Tibial nerve (tissue), 3 donors: Measurements from ENCODE around the gene NCBP2.

Experiments
- POLR2A ChIP-seq, 2 donors: fragments of 450-650 bp; IDR thresholded peaks; one replicate each; pipeline ENCODE4 v1.6.1; 2017; ENCODE audit warnings: antibody characterized with exemption in 2 of 2, mild to moderate bottlenecking in 2 of 2, moderate library complexity in 2 of 2
- TF ChIP-seq, protein P1 (sequence below), 5 experiments: fragments of 200-600 bp in 3 of 5; fragments of 450-650 bp in 2 of 5; sonication (generic) in 3 of 5; IDR thresholded peaks; one replicate each; pipeline ENCODE4 v1.5.1; 2016 to 2019; ENCODE audit warnings: antibody characterized with exemption in 5 of 5, mild to moderate bottlenecking in 3 of 5, moderate library complexity in 2 of 5

DNA sequence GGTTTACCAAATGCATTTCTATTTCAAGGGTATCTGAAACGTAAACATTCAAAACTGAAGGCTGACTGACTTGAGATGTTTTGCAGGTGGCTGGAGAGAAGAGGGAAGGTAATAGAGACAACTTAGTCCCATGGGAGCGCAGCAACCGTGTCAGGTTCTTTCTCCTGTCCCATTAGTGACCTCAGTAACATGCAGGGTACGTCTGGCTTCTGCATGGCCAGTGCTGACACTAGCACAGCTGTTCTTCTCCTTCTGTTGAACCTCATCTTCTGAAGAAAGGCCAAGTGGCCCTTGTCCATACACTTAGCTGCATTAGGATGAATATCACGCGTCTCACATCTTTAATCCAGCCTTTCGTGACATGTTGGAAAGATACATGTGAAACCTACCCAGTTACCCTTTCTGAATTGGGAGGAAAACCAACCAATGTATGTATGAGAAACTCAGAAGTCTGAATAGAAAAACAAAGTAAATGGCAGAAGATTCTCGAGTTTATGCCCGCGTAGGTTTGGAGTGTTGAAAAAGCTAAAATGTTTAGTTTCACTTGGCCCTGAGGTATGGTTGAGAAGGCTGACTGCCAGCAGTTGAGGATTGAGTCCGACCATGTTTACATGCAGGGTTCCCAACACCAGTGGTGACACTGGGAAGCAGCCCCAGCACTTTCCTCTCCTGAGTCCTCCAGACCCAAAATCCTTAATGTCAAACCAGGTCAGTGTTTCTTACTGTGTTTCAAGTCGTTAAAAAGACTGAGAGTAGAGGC is 10.3 kb downstream of the NCBP2 start:
- TF ChIP-seq POLR2A (IDR thresholded peaks at IDR 0.05): no peak
- TF ChIP-seq, protein P1, sequence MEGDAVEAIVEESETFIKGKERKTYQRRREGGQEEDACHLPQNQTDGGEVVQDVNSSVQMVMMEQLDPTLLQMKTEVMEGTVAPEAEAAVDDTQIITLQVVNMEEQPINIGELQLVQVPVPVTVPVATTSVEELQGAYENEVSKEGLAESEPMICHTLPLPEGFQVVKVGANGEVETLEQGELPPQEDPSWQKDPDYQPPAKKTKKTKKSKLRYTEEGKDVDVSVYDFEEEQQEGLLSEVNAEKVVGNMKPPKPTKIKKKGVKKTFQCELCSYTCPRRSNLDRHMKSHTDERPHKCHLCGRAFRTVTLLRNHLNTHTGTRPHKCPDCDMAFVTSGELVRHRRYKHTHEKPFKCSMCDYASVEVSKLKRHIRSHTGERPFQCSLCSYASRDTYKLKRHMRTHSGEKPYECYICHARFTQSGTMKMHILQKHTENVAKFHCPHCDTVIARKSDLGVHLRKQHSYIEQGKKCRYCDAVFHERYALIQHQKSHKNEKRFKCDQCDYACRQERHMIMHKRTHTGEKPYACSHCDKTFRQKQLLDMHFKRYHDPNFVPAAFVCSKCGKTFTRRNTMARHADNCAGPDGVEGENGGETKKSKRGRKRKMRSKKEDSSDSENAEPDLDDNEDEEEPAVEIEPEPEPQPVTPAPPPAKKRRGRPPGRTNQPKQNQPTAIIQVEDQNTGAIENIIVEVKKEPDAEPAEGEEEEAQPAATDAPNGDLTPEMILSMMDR (IDR thresholded peaks at IDR 0.05): no peak
